ENCODE data around the gene LRIG3.

LRIG3 gene

DNA sequence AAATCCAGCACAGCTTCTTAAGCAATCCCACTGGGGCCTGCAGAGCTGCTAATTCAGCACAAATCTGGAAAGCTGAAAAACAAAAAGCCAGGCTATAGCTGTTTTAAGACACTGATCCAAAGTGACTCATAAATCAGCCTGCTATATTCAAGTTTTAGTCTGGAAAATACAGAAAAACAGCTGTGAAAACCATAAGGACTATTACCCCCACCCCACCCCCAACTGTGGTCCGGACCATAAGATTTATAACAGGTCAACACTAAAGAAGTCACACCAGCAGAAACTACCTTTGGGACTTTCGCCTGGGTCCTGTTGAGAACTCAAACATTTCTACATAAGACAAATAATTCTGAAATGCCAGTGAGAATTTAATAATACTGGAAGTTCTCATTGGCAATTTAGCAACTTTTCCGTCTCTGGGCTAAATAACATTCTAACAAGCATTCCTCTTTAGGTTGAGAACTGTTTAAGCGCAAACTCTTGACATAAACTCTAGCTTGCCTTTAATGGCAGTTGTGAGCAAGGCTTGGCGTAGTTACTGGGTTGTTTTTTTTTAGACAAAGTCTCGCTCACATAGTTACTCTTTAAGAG lies 3.3 kb downstream of the LRIG3 start:
- no peaks in the 10 kb centered on the region for H3K27me3 ChIP-seq (replicated peaks; ENCODE audit: control insufficient read depth, insufficient read depth, low read length)
- peak overlapping the region; percentile 6; the same call in 1 of the 2 replicates for H3K4me3 ChIP-seq (replicated peaks; ENCODE audit: low read depth, low read length)
- no peak for DNase-seq (ENCODE audit: extremely low read depth, insufficient read length)
- TF ChIP-seq, protein P1, sequence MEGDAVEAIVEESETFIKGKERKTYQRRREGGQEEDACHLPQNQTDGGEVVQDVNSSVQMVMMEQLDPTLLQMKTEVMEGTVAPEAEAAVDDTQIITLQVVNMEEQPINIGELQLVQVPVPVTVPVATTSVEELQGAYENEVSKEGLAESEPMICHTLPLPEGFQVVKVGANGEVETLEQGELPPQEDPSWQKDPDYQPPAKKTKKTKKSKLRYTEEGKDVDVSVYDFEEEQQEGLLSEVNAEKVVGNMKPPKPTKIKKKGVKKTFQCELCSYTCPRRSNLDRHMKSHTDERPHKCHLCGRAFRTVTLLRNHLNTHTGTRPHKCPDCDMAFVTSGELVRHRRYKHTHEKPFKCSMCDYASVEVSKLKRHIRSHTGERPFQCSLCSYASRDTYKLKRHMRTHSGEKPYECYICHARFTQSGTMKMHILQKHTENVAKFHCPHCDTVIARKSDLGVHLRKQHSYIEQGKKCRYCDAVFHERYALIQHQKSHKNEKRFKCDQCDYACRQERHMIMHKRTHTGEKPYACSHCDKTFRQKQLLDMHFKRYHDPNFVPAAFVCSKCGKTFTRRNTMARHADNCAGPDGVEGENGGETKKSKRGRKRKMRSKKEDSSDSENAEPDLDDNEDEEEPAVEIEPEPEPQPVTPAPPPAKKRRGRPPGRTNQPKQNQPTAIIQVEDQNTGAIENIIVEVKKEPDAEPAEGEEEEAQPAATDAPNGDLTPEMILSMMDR (IDR thresholded peaks at IDR 0.05; ENCODE audit: insufficient read depth, low read length, poor library complexity, severe bottlenecking), result no peak
- H3K36me3 ChIP-seq (ENCODE audit: control insufficient read depth, insufficient read depth, low read length), result no peaks in the 10 kb centered on the region

DNA sequence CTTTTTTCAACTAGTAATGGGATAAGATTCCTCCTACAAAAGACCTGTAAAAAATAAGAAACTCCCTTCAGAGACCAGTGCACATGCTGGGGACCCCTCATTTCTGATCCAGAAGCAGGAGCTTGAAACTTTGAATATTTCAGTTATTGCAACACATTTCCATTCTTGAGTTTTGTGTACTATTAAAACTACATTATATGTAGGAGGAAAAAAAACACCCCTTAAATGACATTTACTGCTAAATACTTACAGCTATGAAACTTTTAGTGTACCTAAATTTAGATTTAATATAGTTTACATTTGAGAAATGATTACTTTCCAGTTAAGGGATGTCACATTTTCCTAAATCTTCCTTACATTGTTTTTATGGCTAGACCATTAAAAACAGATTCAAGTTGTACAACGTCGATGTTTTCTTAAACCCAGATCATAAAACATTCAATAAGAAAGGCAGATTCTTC lies 4.1 kb downstream of the LRIG3 start:
- no peak for DNase-seq (ENCODE audit: extremely low read depth, insufficient read length)
- H3K4me3 ChIP-seq (replicated peaks; ENCODE audit: low read depth, low read length), result no peak overlapping the region
- TF ChIP-seq, protein P1 (IDR thresholded peaks at IDR 0.05; ENCODE audit: insufficient read depth, low read length, poor library complexity, severe bottlenecking), result no peak
- no peaks in the 10 kb centered on the region for H3K36me3 ChIP-seq (ENCODE audit: control insufficient read depth, insufficient read depth, low read length)
- H3K27me3 ChIP-seq (replicated peaks; ENCODE audit: control insufficient read depth, insufficient read depth, low read length), result no peaks in the 10 kb centered on the region

DNA sequence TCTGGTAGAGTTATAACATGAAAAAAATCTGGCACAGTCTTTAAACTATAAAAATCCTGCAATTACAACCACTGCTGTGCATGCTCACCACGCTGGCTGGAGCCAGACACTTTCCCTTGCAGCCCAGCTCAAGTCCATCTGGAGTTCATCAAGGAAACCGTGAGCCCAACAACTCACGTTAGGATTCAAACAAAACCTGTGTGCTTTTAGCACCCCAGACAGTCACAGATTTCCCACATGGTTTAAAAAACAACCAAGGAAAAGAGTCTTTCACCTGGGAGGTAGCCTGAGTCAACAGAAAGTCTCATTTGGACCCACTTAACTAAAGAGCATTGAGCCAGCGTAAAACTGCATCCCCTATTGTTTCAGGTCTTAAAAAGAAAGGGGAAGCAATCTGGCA lies 4.7 kb downstream of the LRIG3 start:
- Histone ChIP-seq H3K36me3 (ENCODE audit: control insufficient read depth, insufficient read depth, low read length) (no peaks in the 10 kb centered on the region), H3K27me3 (replicated peaks; ENCODE audit: control insufficient read depth, insufficient read depth, low read length) (no peaks in the 10 kb centered on the region), H3K4me3 (replicated peaks; ENCODE audit: low read depth, low read length) (no peak overlapping the region)
- no peak for DNase-seq (ENCODE audit: extremely low read depth, insufficient read length)
- TF ChIP-seq, protein P1 (IDR thresholded peaks at IDR 0.05; ENCODE audit: insufficient read depth, low read length, poor library complexity, severe bottlenecking), result no peak

DNA sequence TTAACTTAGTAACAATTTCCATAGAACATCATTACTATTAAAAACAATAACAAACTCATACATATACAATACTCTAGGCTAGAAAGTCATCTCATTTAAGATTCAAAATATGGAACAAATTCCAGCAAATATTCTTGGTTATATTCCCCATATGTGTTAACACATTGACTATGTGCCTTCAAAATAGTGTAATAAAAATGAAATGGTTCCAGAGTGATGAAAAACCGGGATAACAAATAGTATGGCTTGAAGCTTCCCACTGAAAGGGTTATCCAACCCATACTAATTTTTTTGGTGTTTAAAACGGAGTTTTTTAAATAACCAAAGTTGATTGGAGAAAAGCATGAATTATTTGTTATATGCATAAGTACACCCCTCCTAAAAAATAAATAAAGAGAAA lies 5.3 kb downstream of the LRIG3 start:
- TF ChIP-seq, protein P1 (IDR thresholded peaks at IDR 0.05; ENCODE audit: insufficient read depth, low read length, poor library complexity, severe bottlenecking), result no peak
- Histone ChIP-seq H3K4me3 (replicated peaks; ENCODE audit: low read depth, low read length) (no peak overlapping the region), H3K27me3 (replicated peaks; ENCODE audit: control insufficient read depth, insufficient read depth, low read length) (no peaks in the 10 kb centered on the region), H3K36me3 (ENCODE audit: control insufficient read depth, insufficient read depth, low read length) (no peaks in the 10 kb centered on the region)
- DNase-seq (ENCODE audit: extremely low read depth, insufficient read length), result no peak

DNA sequence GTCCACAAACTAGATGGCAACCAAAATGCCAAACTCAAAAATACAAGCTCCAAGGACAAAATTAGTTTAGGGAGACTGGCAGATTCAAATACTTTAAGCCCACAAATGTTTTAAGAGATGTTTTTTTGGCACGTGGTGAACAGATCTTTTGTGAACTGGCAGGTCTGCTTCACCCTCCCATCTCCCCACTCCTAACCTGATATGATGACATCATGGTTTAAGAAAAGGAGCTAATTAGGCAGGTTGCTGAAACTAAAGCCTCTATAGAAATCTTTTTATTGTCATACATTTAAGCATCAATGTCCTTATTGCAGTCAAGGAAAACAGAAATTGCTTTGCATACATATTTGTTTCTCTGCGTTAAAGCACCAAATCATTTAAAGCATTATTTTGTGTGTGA lies 5.8 kb downstream of the LRIG3 start:
- Histone ChIP-seq H3K27me3 (replicated peaks; ENCODE audit: control insufficient read depth, insufficient read depth, low read length) (no peaks in the 10 kb centered on the region), H3K36me3 (ENCODE audit: control insufficient read depth, insufficient read depth, low read length) (no peaks in the 10 kb centered on the region), H3K4me3 (replicated peaks; ENCODE audit: low read depth, low read length) (no peak overlapping the region)
- TF ChIP-seq, protein P1 (IDR thresholded peaks at IDR 0.05; ENCODE audit: insufficient read depth, low read length, poor library complexity, severe bottlenecking), result no peak
- DNase-seq (ENCODE audit: extremely low read depth, insufficient read length), result no peak

DNA sequence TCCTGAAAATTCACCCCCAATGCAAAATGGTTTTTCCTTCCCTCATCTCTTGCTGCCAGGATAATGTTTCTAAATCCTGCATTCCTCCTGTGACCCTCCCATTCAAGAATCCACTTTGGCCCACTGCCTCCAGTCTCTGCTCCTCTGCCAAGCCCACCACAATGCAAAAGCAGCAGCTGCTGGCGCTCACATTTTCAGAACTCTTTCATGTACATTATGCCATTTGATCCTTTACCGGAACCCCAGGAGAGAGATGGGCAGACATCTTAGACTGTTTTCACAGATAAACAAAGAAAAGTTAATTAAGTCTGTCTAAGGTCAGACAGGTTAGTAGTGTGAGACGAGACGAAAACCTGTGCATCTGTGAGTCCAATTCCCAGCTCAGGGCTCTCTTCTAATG lies 12.9 kb downstream of the LRIG3 start:
- no peak for DNase-seq (ENCODE audit: extremely low read depth, insufficient read length)
- no peak overlapping the region for H3K4me3 ChIP-seq (replicated peaks; ENCODE audit: low read depth, low read length)
- H3K36me3 ChIP-seq (ENCODE audit: control insufficient read depth, insufficient read depth, low read length), result peaks cover 4% of the 10 kb centered on the region; the same call in 1 of the 2 replicates
- H3K27me3 ChIP-seq (replicated peaks; ENCODE audit: control insufficient read depth, insufficient read depth, low read length), result no peaks in the 10 kb centered on the region
- TF ChIP-seq, protein P1 (IDR thresholded peaks at IDR 0.05; ENCODE audit: insufficient read depth, low read length, poor library complexity, severe bottlenecking), result no peak

All from GM06990 (cell line).